Spleen (tissue), 11 donors: ENCODE results near the gene PICK1. TPM values are rescaled to one million over a fixed set of nuclear protein-coding genes. Genes with fewer than 3 reads are reported as not detected.
A peak's percentile ranks its signal among the peaks of the same experiment; 100 is the strongest.

Experiments used
- DNase-seq: peaks from one replicate; pipeline ENCODE4 v3.0.0-alpha.2; 2020
- H3K27ac ChIP-seq, 8 donors: fragments of 200-600 bp; sonication (generic) in 7 of 8; 1 replicate in 4 of 8; 2 replicates in 4 of 8; pipeline versions ENCODE4 v1.5.0 to v1.8.0; 2016 to 2021; ENCODE audit warnings: inconsistent platforms in 4 of 8, mild to moderate bottlenecking in 4 of 8, moderate library complexity in 1 of 8
- H3K27me3 ChIP-seq, 7 donors: fragments of 200-600 bp; sonication (generic) in 6 of 7; replicated peaks in 1 of 7; 1 replicate in 4 of 7; 2 replicates in 3 of 7; pipeline versions ENCODE4 v1.5.0 to v1.8.0; 2016 to 2021; ENCODE audit warnings: inconsistent platforms in 3 of 7, mild to moderate bottlenecking in 1 of 7
- H3K36me3 ChIP-seq, 6 donors: fragments of 200-600 bp; sonication (generic) in 5 of 6; 1 replicate in 4 of 6; 2 replicates in 2 of 6; pipeline versions ENCODE4 v1.5.0 to v1.8.0; 2016 to 2021; ENCODE audit warnings: inconsistent platforms in 2 of 6
- H3K4me1 ChIP-seq, 6 donors: fragments of 200-600 bp; sonication (generic) in 5 of 6; 1 replicate in 3 of 6; 2 replicates in 3 of 6; pipeline versions ENCODE4 v1.5.0 to v1.8.0; 2016 to 2021; ENCODE audit warnings: inconsistent platforms in 3 of 6
- H3K4me3 ChIP-seq, 8 donors: fragments of 200-600 bp; sonication (generic) in 7 of 8; 1 replicate in 4 of 8; 2 replicates in 4 of 8; pipeline versions ENCODE4 v1.5.0 to v1.8.0; 2016 to 2021; ENCODE audit warnings: inconsistent platforms in 4 of 8, mild to moderate bottlenecking in 4 of 8, moderate library complexity in 2 of 8
- H3K9me3 ChIP-seq, 8 donors: fragments of 200-600 bp; sonication (generic) in 7 of 8; 1 replicate in 4 of 8; 2 replicates in 4 of 8; pipeline versions ENCODE4 v1.5.0 to v1.8.0; 2016 to 2021; ENCODE audit warnings: inconsistent platforms in 4 of 8
- CTCF ChIP-seq, 11 experiments: fragments of 200-600 bp in 7 of 11; fragments of 450-650 bp in 4 of 11; sonication (generic) in 4 of 11; IDR thresholded peaks in 8 of 11; conservative IDR thresholded peaks in 3 of 11; 1 replicate in 7 of 11; 2 replicates in 4 of 11; pipeline versions ENCODE4 v1.4.0 to v1.8.0; 2016 to 2021; ENCODE audit warnings: antibody characterized with exemption in 11 of 11, inconsistent platforms in 4 of 11, mild to moderate bottlenecking in 1 of 11
- POLR2A ChIP-seq, 3 donors: fragments of 450-650 bp; IDR thresholded peaks; one replicate each; pipeline ENCODE4 v1.5.1; 2017; ENCODE audit warnings: antibody characterized with exemption in 3 of 3, mild to moderate bottlenecking in 1 of 3
- POLR2AphosphoS5 ChIP-seq, 3 donors: sonication (generic); formaldehyde crosslinking; IDR thresholded peaks; one replicate each; pipeline ENCODE4 v1.5.1; 2017; ENCODE audit warnings: antibody characterized with exemption in 3 of 3
- WGBS, 5 donors: extraction: QIAGEN DNeasy Blood & Tissue Kit in 3 of 5; methylation state at CpG; one replicate each; pipeline versions ENCODE4 v1.1.5 to v1.1.7; 2013 to 2018; 5-methylcytosine and 5-hydroxymethylcytosine counted together
- intact Hi-C: fragments of 100-400 bp; cut with DNase I; formaldehyde crosslinking; loops from one replicate; pipeline ENCODE4 v1.15.0; 2023; ENCODE audit warnings: low total_unique reads
- polyA plus RNA-seq, 3 donors: library from polyadenylated mRNA; stranded (reverse); fragments of 200-250 nt; gene quantifications; one replicate each; pipeline ENCODE4 v1.2.1, GENCODE V29; 2013
- total RNA-seq, 7 donors: library from RNA; depleted of rRNA in 3 of 7; stranded (reverse); fragments of >200 nt in 3 of 7; fragmentation: NEBNext Ultra II Directional in 4 of 7; extraction: Animal tissue kit (Norgen Biotek cat#: 25700) in 4 of 7; gene quantifications; one replicate each; pipeline versions ENCODE4 v1.1.0 to v1.2.1, GENCODE V29; 2016 to 2021
- donor health status: healthy with polysubstance abuse.
- donor health status: DM: no; HTN: no; CAD: no; lungs with moderate emphysema.
- donor health status: DM: no; HTN: no; CAD: no.
- donor health status: Bipolar disorder and iron deficiency.
- donor health status: healthy.
- donor health status: DM: no; HTN: no; CAD: no.
- donor health status: DM: yes; HTN: yes; CAD: no.

The PICK1 gene
- total and polyA plus RNA-seq, 10 donors, result 14.9 to 34.2 (median 28.4) TPM

GRCh38 chr22:38125038-38125610, 67.9 kb downstream of the PICK1 start:
- peak in 1 of 3 donors; percentile 28 for TF ChIP-seq POLR2AphosphoS5 (IDR thresholded peaks at IDR 0.05)
- TF ChIP-seq CTCF (IDR thresholded peaks at IDR 0.05 in 8 of 11, conservative IDR thresholded peaks at IDR 0.05 in 3 of 11), result no peak
- TF ChIP-seq POLR2A (IDR thresholded peaks at IDR 0.05), result no peak
- 91 to 98% (median 94%) methylated on average over 11 to 14 of the region's 14 CpGs for WGBS, 5 donors
- Histone ChIP-seq H3K4me3 (no peak overlapping the region), H3K27me3 (no peaks in the 10 kb centered on the region), H3K27ac (no peak overlapping the region), H3K9me3 (no peaks in the 10 kb centered on the region), H3K4me1 (no peaks in the 10 kb centered on the region), H3K36me3 (peaks cover 0 to 58% (median 12%) of the 10 kb centered on the region in 6 donors)
- no peak for DNase-seq
- intact Hi-C loops, result loop anchor here (10.0 kb wide), 1 partner anchor 100 kb away; no protein-coding TSS in a partner anchor

Other genes starting within 250 kb of the PICK1 start
- 1 to 10 TPM in 5 of 7 donors, under 1 TPM in 1, not detected in 1; 0.94 to 2.2 (median 1.7) TPM for gene GCAT, start 249.5 kb upstream of the PICK1 start, total RNA-seq
- gene GCAT, start 249.5 kb upstream of the PICK1 start, polyA plus RNA-seq, result 1 to 10 TPM; 1.7 to 3.9 (median 1.9) TPM
- gene GALR3, start 234.0 kb upstream of the PICK1 start, total RNA-seq, result not detected
- not detected for gene GALR3, start 234.0 kb upstream of the PICK1 start, polyA plus RNA-seq
- 10 to 100 TPM; 14.5 to 31.0 (median 15.3) TPM for gene ANKRD54, start 213.1 kb upstream of the PICK1 start, total RNA-seq
- 10 to 100 TPM; 15.7 to 17.5 (median 15.8) TPM for gene ANKRD54, start 213.1 kb upstream of the PICK1 start, polyA plus RNA-seq
- gene EIF3L, start 208.0 kb upstream of the PICK1 start, total RNA-seq, result 100 to 1,000 TPM; 254 to 407 (median 337) TPM
- 100 to 1,000 TPM; 275 to 364 (median 331) TPM for gene EIF3L, start 208.0 kb upstream of the PICK1 start, polyA plus RNA-seq
- 10 to 100 TPM; 15.7 to 29.4 (median 21.8) TPM for gene MICALL1, start 151.1 kb upstream of the PICK1 start, total RNA-seq
- gene MICALL1, start 151.1 kb upstream of the PICK1 start, polyA plus RNA-seq, result 10 to 100 TPM in 1 of 3 donors, 1 to 10 TPM in 2; 3.8 to 11.6 (median 4.1) TPM
- not detected for gene C22orf23, start 103.8 kb upstream of the PICK1 start, total RNA-seq
- under 1 TPM; 0.04 to 0.16 (median 0.05) TPM for gene C22orf23, start 103.8 kb upstream of the PICK1 start, polyA plus RNA-seq
- gene POLR2F, start 103.7 kb upstream of the PICK1 start, total RNA-seq, result 10 to 100 TPM; 28.0 to 68.3 (median 35.5) TPM
- gene POLR2F, start 103.7 kb upstream of the PICK1 start, polyA plus RNA-seq, result 100 to 1,000 TPM in 1 of 3 donors, 10 to 100 TPM in 2; 82.1 to 111 (median 88.9) TPM
- under 1 TPM in 3 of 7 donors, not detected in 4; 0.13 to 0.25 (median 0.23) TPM for gene SOX10, start 72.8 kb upstream of the PICK1 start, total RNA-seq
- gene SOX10, start 72.8 kb upstream of the PICK1 start, polyA plus RNA-seq, result 1 to 10 TPM in 1 of 3 donors, under 1 TPM in 2; 0.09 to 1.8 (median 0.20) TPM
- under 1 TPM in 3 of 7 donors, not detected in 4; 0.30 to 0.77 (median 0.60) TPM for gene SLC16A8, start 26.8 kb downstream of the PICK1 start, total RNA-seq
- gene SLC16A8, start 26.8 kb downstream of the PICK1 start, polyA plus RNA-seq, result 1 to 10 TPM in 1 of 3 donors, under 1 TPM in 2; 0.22 to 1.2 (median 0.97) TPM
- 1 to 10 TPM in 3 of 7 donors, under 1 TPM in 4; 0.37 to 3.0 (median 0.92) TPM for gene BAIAP2L2, start 53.3 kb downstream of the PICK1 start, total RNA-seq
- 1 to 10 TPM in 1 of 3 donors, under 1 TPM in 2; 0.77 to 1.9 (median 0.90) TPM for gene BAIAP2L2, start 53.3 kb downstream of the PICK1 start, polyA plus RNA-seq
- gene PLA2G6, start 124.4 kb downstream of the PICK1 start, total RNA-seq, result 10 to 100 TPM; 33.8 to 60.9 (median 56.4) TPM
- 10 to 100 TPM; 18.1 to 39.6 (median 27.0) TPM for gene PLA2G6, start 124.4 kb downstream of the PICK1 start, polyA plus RNA-seq
- gene MAFF, start 144.6 kb downstream of the PICK1 start, total RNA-seq, result 10 to 100 TPM in 3 of 7 donors, 1 to 10 TPM in 4; 6.7 to 32.4 (median 9.0) TPM
- gene MAFF, start 144.6 kb downstream of the PICK1 start, polyA plus RNA-seq, result 10 to 100 TPM in 1 of 3 donors, 1 to 10 TPM in 2; 2.1 to 11.5 (median 3.7) TPM
- 100 to 1,000 TPM in 1 of 7 donors, 10 to 100 TPM in 6; 37.1 to 105 (median 65.6) TPM for gene TMEM184B, start 215.6 kb downstream of the PICK1 start, total RNA-seq
- gene TMEM184B, start 215.6 kb downstream of the PICK1 start, polyA plus RNA-seq, result 10 to 100 TPM in 1 of 3 donors, 1 to 10 TPM in 2; 5.0 to 18.3 (median 7.9) TPM